ENCODE measurements around the gene NCF4. TPM values are rescaled to one million over a fixed set of nuclear protein-coding genes. Genes with fewer than 3 reads are reported as not detected.

The NCF4 gene
- total RNA-seq, 4 donors from 2014 or later, result 4.4 to 175 (median 13.0) TPM

- H3K27ac ChIP-seq, result no peak overlapping the region
- H3K4me1 ChIP-seq, result no peaks in the 10 kb centered on the region
- H3K27me3 ChIP-seq, result peaks cover 0 to 7% of the 10 kb centered on the region in 2 donors
- H3K4me3 ChIP-seq, result no peak overlapping the region
- no peak for TF ChIP-seq CTCF (IDR thresholded peaks at IDR 0.05)
- TF ChIP-seq POLR2A (IDR thresholded peaks at IDR 0.05), result no peak
- no peaks in the 10 kb centered on the region for H3K9me3 ChIP-seq
- DNase-seq, result no peak
- no peaks in the 10 kb centered on the region for H3K36me3 ChIP-seq
These were observed 37.5 kb upstream of the NCF4 start for GRCh38 chr22:36823186-36823839.

- H3K27ac ChIP-seq, result no peak overlapping the region
- H3K4me1 ChIP-seq, result no peaks in the 10 kb centered on the region
- H3K27me3 ChIP-seq, result no peaks in the 10 kb centered on the region
- no peak overlapping the region for H3K4me3 ChIP-seq
- no peaks in the 10 kb centered on the region for H3K9me3 ChIP-seq
- no peak for TF ChIP-seq CTCF (IDR thresholded peaks at IDR 0.05)
- TF ChIP-seq POLR2A (IDR thresholded peaks at IDR 0.05), result no peak
- no peak for DNase-seq
- H3K36me3 ChIP-seq, result no peaks in the 10 kb centered on the region
These were observed 36.2 kb upstream of the NCF4 start for GRCh38 chr22:36824655-36825054.

- Histone ChIP-seq H3K36me3 (no peaks in the 10 kb centered on the region), H3K4me3 (no peak overlapping the region), H3K27ac (no peak overlapping the region), H3K27me3 (no peaks in the 10 kb centered on the region), H3K4me1 (no peaks in the 10 kb centered on the region), H3K9me3 (no peaks in the 10 kb centered on the region)
- DNase-seq, result no peak
- TF ChIP-seq POLR2A (IDR thresholded peaks at IDR 0.05) (no peak), CTCF (IDR thresholded peaks at IDR 0.05) (no peak)
These were observed 34.5 kb upstream of the NCF4 start for GRCh38 chr22:36826262-36826661.

DNA sequence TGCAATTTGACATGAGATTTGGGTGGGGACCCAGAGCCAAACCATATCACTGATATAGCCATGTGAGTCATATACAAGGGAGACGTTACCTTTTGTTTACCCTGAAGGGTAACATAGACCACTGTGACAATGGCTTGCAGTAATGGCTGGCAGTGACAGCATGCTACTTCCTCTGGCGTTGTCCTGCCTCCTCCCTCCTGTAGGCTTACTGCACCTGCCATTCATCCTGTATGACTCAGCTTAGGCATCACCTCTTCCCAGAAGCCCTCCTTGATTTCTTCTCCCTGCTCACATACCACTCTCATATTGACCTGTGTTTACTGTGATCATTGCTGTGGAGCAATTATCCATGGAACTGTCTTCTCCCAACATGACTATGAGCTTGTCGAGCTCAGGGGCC is 32.0 kb upstream of the NCF4 start:
- H3K27ac ChIP-seq, result no peak overlapping the region
- H3K36me3 ChIP-seq, result no peaks in the 10 kb centered on the region
- H3K4me1 ChIP-seq, result no peaks in the 10 kb centered on the region
- TF ChIP-seq POLR2A (IDR thresholded peaks at IDR 0.05), result no peak
- no peak for TF ChIP-seq CTCF (IDR thresholded peaks at IDR 0.05)
- peaks cover 0 to 5% (median 0%) of the 10 kb centered on the region in 4 donors for H3K9me3 ChIP-seq
- H3K27me3 ChIP-seq, result no peaks in the 10 kb centered on the region
- DNase-seq, result no peak
- no peak overlapping the region for H3K4me3 ChIP-seq

DNA sequence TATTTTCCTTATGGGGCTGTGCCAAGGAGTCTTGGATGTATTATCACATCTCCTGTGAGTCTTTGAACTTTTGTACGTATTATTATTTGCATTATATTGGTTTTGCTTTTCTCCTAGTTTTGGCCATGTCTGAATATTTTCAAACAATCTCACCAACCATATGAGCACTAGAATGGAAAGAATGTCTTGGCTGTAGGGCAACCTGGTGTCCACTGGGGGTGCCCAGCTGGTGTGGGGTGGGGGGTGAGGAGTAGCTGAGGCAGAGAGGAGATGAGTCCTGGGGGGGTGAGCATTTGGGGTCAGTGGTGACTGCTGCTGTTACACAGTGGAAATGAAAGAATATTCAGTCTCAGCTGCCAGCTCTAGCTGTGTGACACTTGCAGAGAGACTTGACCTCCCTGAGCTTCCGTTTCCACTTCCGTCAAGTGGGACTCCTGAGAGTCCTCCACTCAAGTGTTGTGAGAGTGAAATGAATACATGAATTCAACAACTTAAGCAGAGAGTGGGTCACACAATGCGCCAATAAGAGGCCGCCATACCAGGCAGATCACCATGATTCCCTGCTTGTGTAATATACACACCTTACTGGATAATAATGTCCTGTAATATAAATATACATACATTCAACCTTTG is 31.3 kb upstream of the NCF4 start:
- peaks cover 0 to 5% (median 0%) of the 10 kb centered on the region in 4 donors for H3K9me3 ChIP-seq
- H3K4me1 ChIP-seq, result no peaks in the 10 kb centered on the region
- H3K36me3 ChIP-seq, result no peaks in the 10 kb centered on the region
- H3K4me3 ChIP-seq, result no peak overlapping the region
- no peak for DNase-seq
- H3K27me3 ChIP-seq, result no peaks in the 10 kb centered on the region
- no peak for TF ChIP-seq POLR2A (IDR thresholded peaks at IDR 0.05)
- TF ChIP-seq CTCF (IDR thresholded peaks at IDR 0.05), result no peak
- no peak overlapping the region for H3K27ac ChIP-seq
